H1 (cell line): ENCODE measurements around the gene BCLAF3. TPM values are rescaled to one million over a fixed set of nuclear protein-coding genes. Genes with fewer than 3 reads are reported as not detected.

Experiments used
- CTCF ChIA-PET: fragments of 300-600 bp; sonication (Branson Sonifier 250); formaldehyde crosslinking; loops from one replicate; lab custom pipeline; 2021; ENCODE audit not compliant: partially characterized antibody; lab: Charles Lee
- POLR2A ChIA-PET: fragments of 300-600 bp; sonication (Branson Sonifier 250); formaldehyde crosslinking; loops from one replicate; lab custom pipeline; 2021; ENCODE audit warnings: inconsistent platforms; ENCODE audit not compliant: partially characterized antibody; lab: Charles Lee
- DNase-seq, 2 experiments: peaks; one replicate each; pipeline versions ENCODE4 v3.0.0 to v3.0.0-alpha.2; 2010 to 2022; ENCODE audit warnings: low spot score in 2 of 2, low read depth in 1 of 2, mixed read lengths in 1 of 2
- FAIRE-seq: peaks from 2 replicates; lab custom pipeline; 2011; peaks lifted over from hg19 to GRCh38; lab: Jason Lieb, UNC
- H2AFZ ChIP-seq: 2 replicates; pipeline ENCODE4 v1.8.1; 2012; ENCODE audit warnings: low read length, inconsistent platforms
- H2AK5ac ChIP-seq: 2 replicates; pipeline ENCODE4 v1.6.1; 2013; ENCODE audit warnings: low read depth, low read length
- H2BK120ac ChIP-seq: replicated peaks from 2 replicates; pipeline ENCODE3; 2013; ENCODE audit warnings: low read depth, low read length, inconsistent platforms
- H2BK12ac ChIP-seq: 2 replicates; pipeline ENCODE4 v1.6.1; 2013; ENCODE audit warnings: low read depth, low read length
- H2BK15ac ChIP-seq: 2 replicates; pipeline ENCODE4 v1.6.1; 2013; ENCODE audit warnings: low read length
- H2BK20ac ChIP-seq: 2 replicates; pipeline ENCODE4 v1.6.1; 2013; ENCODE audit warnings: low read length
- H2BK5ac ChIP-seq: 2 replicates; pipeline ENCODE4 v1.6.1; 2013; ENCODE audit warnings: low read depth, low read length
- H3K14ac ChIP-seq: 2 replicates; pipeline ENCODE4 v1.6.1; 2013; ENCODE audit warnings: inconsistent platforms; ENCODE audit not compliant: insufficient read length
- H3K18ac ChIP-seq: 2 replicates; pipeline ENCODE4 v1.6.1; 2013; ENCODE audit warnings: low read length; ENCODE audit errors: extremely low read depth
- H3K23ac ChIP-seq: 2 replicates; pipeline ENCODE4 v1.6.1; 2013; ENCODE audit warnings: inconsistent platforms; ENCODE audit not compliant: insufficient read length
- H3K23me2 ChIP-seq: 2 replicates; pipeline ENCODE4 v1.6.1; 2013; ENCODE audit warnings: low read depth, low read length
- H3K27ac ChIP-seq: 2 replicates; pipeline ENCODE4 v1.6.1; 2011; ENCODE audit warnings: low read depth, low read length, inconsistent platforms
- H3K27me3 ChIP-seq, 4 experiments: replicated peaks in 1 of 4; 1 replicate in 1 of 4; 2 replicates in 3 of 4; pipeline versions ENCODE4 v1.6.1 to v1.8.1; 2011 to 2013; ENCODE audit warnings: low read length in 3 of 4, mild to moderate bottlenecking in 3 of 4, inconsistent platforms in 2 of 4, mixed read lengths in 2 of 4, moderate library complexity in 1 of 4; ENCODE audit not compliant: control insufficient read depth in 3 of 4, insufficient read depth in 3 of 4; ENCODE audit errors: extremely low read depth in 1 of 4
- H3K36me3 ChIP-seq, 4 experiments: 2 replicates each; pipeline versions ENCODE4 v1.6.1 to v1.8.1; 2011 to 2013; ENCODE audit warnings: mild to moderate bottlenecking in 4 of 4, low read length in 3 of 4, moderate library complexity in 2 of 4, control low read depth in 1 of 4, inconsistent platforms in 1 of 4; ENCODE audit not compliant: insufficient read depth in 4 of 4, control insufficient read depth in 2 of 4
- H3K4ac ChIP-seq: replicated peaks from 2 replicates; pipeline ENCODE3; 2013; ENCODE audit warnings: low read length, low read depth, mixed read lengths, inconsistent platforms; ENCODE audit not compliant: insufficient read length
- H3K4me1 ChIP-seq, 4 experiments: replicated peaks in 1 of 4; 1 replicate in 1 of 4; 2 replicates in 3 of 4; pipeline versions ENCODE4 v1.6.1 to v1.8.1; 2011 to 2013; ENCODE audit warnings: low read length in 3 of 4, inconsistent platforms in 2 of 4, mixed read lengths in 1 of 4; ENCODE audit not compliant: insufficient read depth in 4 of 4, control insufficient read depth in 3 of 4
- H3K4me2 ChIP-seq, 2 experiments: 2 replicates each; pipeline versions ENCODE4 v1.6.1 to v1.8.1; 2011 to 2013; ENCODE audit warnings: low read depth in 2 of 2, low read length in 2 of 2, control low read depth in 1 of 2, inconsistent platforms in 1 of 2, mild to moderate bottlenecking in 1 of 2; ENCODE audit not compliant: insufficient read depth in 1 of 2
- H3K4me3 ChIP-seq, 4 experiments: fragments of 200-600, 300-600 bp in 1 of 4; sonication (generic), shearing (Covaris generic), sonication (Bioruptor Twin) in 1 of 4; 2 replicates each; pipeline versions ENCODE4 v1.5.1 to v1.8.1; 2011 to 2016; ENCODE audit warnings: low read length in 4 of 4, low read depth in 3 of 4, control low read depth in 2 of 4, inconsistent platforms in 2 of 4, mild to moderate bottlenecking in 2 of 4, mixed read lengths in 1 of 4, moderate library complexity in 1 of 4; ENCODE audit not compliant: insufficient read depth in 2 of 4; ENCODE audit errors: extremely low read depth in 1 of 4
- H3K56ac ChIP-seq: replicated peaks from 2 replicates; pipeline ENCODE3; 2013; ENCODE audit warnings: low read depth, mild to moderate bottlenecking, mixed read lengths, low read length, inconsistent platforms; ENCODE audit not compliant: insufficient read length
- H3K79me1 ChIP-seq: 2 replicates; pipeline ENCODE4 v1.6.1; 2013; ENCODE audit warnings: low read depth, low read length, control low read depth
- H3K79me2 ChIP-seq, 2 experiments: 2 replicates each; pipeline versions ENCODE4 v1.6.1 to v1.8.1; 2012 to 2013; ENCODE audit warnings: low read length in 2 of 2, mild to moderate bottlenecking in 2 of 2, inconsistent platforms in 1 of 2; ENCODE audit not compliant: insufficient read depth in 2 of 2, control insufficient read depth in 1 of 2
- H3K9ac ChIP-seq, 4 experiments: replicated peaks in 1 of 4; 1 replicate in 1 of 4; 2 replicates in 3 of 4; pipeline versions ENCODE4 v1.6.1 to v1.8.1; 2011 to 2013; ENCODE audit warnings: low read depth in 3 of 4, low read length in 3 of 4, control low read depth in 2 of 4, mild to moderate bottlenecking in 2 of 4, moderate library complexity in 2 of 4, inconsistent platforms in 1 of 4; ENCODE audit errors: extremely low read depth in 1 of 4
- H3K9me3 ChIP-seq, 2 experiments: 2 replicates each; pipeline versions ENCODE4 v1.6.1 to v1.8.1; 2012 to 2013; ENCODE audit warnings: mild to moderate bottlenecking in 2 of 2, moderate library complexity in 2 of 2, control low read depth in 1 of 2, inconsistent platforms in 1 of 2, low read depth in 1 of 2, low read length in 1 of 2, mixed read lengths in 1 of 2; ENCODE audit not compliant: insufficient read depth in 2 of 2
- H4K20me1 ChIP-seq, 2 experiments: replicated peaks in 1 of 2; 2 replicates each; pipeline versions ENCODE3 to v1.8.1; 2011 to 2013; ENCODE audit warnings: inconsistent platforms in 2 of 2, low read length in 2 of 2, mild to moderate bottlenecking in 1 of 2; ENCODE audit not compliant: insufficient read depth in 2 of 2, control insufficient read depth in 1 of 2
- H4K5ac ChIP-seq: 2 replicates; pipeline ENCODE4 v1.6.1; 2013; ENCODE audit warnings: low read length, low read depth, mixed read lengths, inconsistent platforms; ENCODE audit not compliant: insufficient read length
- H4K8ac ChIP-seq: 2 replicates; pipeline ENCODE4 v1.8.0; 2013; ENCODE audit warnings: mild to moderate bottlenecking, moderate library complexity, low read length, inconsistent platforms; ENCODE audit not compliant: insufficient read depth; ENCODE audit errors: extremely low read depth
- H4K91ac ChIP-seq: replicated peaks from 2 replicates; pipeline ENCODE3; 2013; ENCODE audit warnings: low read length, mixed read lengths, inconsistent platforms; ENCODE audit not compliant: insufficient read length
- ATF2 ChIP-seq: IDR thresholded peaks from 2 replicates; pipeline ENCODE4 v1.6.1; 2012; ENCODE audit warnings: low read length, inconsistent platforms
- EZH2 ChIP-seq: fragments of 200-600 bp; sonication (generic); IDR thresholded peaks from 2 replicates; pipeline ENCODE4 v1.7.1; 2012; ENCODE audit warnings: low read depth, mild to moderate bottlenecking, moderate library complexity, low read length, inconsistent platforms; ENCODE audit not compliant: severe bottlenecking
- FOSL1 ChIP-seq: IDR thresholded peaks from 2 replicates; pipeline ENCODE4 v1.6.1; 2011; ENCODE audit warnings: mild to moderate bottlenecking, low read depth, low read length, moderate library complexity; ENCODE audit not compliant: insufficient read depth
- KDM1A ChIP-seq: fragments of 200-600, 300-600 bp; sonication (generic); IDR thresholded peaks from 2 replicates; pipeline ENCODE4 v1.7.1; 2016; ENCODE audit warnings: mild to moderate bottlenecking, low read length, borderline replicate concordance
- KDM4A ChIP-seq: IDR thresholded peaks from one replicate; pipeline ENCODE4 v1.7.1; 2012; ENCODE audit warnings: low read depth, mild to moderate bottlenecking, moderate library complexity, low read length, inconsistent platforms; ENCODE audit not compliant: severe bottlenecking
- KDM5A ChIP-seq: fragments of 200-600 bp; IDR thresholded peaks from 2 replicates; pipeline ENCODE4 v1.7.1; 2012; ENCODE audit warnings: mild to moderate bottlenecking, low read length, inconsistent platforms, mixed read lengths
- POU5F1 ChIP-seq: IDR thresholded peaks from 2 replicates; pipeline ENCODE4 v1.6.1; 2011; ENCODE audit warnings: low read depth, mild to moderate bottlenecking, low read length, moderate library complexity
- RAD21 ChIP-seq, 2 experiments: IDR thresholded peaks in 1 of 2; conservative IDR thresholded peaks in 1 of 2; 2 replicates each; pipeline ENCODE4 v1.6.1; 2011; ENCODE audit warnings: low read depth in 2 of 2, low read length in 2 of 2, improper control_type of control experiment in 1 of 2, inconsistent platforms in 1 of 2, mild to moderate bottlenecking in 1 of 2, moderate library complexity in 1 of 2
- SIRT6 ChIP-seq: IDR thresholded peaks from one replicate; pipeline ENCODE4 v1.7.1; 2012; ENCODE audit warnings: low read length, inconsistent platforms
- SP1 ChIP-seq: IDR thresholded peaks from 2 replicates; pipeline ENCODE4 v1.6.1; 2011; ENCODE audit warnings: low read depth, low read length
- SP2 ChIP-seq: IDR thresholded peaks from 2 replicates; pipeline ENCODE4 v1.6.1; 2012; ENCODE audit warnings: mild to moderate bottlenecking, low read length, inconsistent platforms
- SUZ12 ChIP-seq: fragments of 200-600 bp; sonication (generic); IDR thresholded peaks from 2 replicates; pipeline ENCODE4 v1.6.1; 2012; ENCODE audit warnings: mild to moderate bottlenecking, inconsistent platforms, low read length, moderate library complexity, mixed read lengths
- TAF1 ChIP-seq: IDR thresholded peaks from 2 replicates; pipeline ENCODE4 v1.6.1; 2011; ENCODE audit warnings: mild to moderate bottlenecking, low read depth, low read length
- ZNF274 ChIP-seq: IDR thresholded peaks from 2 replicates; pipeline ENCODE4 v1.7.0; 2012; ENCODE audit warnings: low read length, borderline replicate concordance; ENCODE audit errors: extremely low read depth
- polyA plus RNA-seq, 7 experiments: library from polyadenylated mRNA; depleted of rRNA in 3 of 7; stranded (reverse) in 5 of 7; unstranded in 2 of 7; fragments of >200 nt in 5 of 7; fragments of 200-250 nt in 2 of 7; gene quantifications; 1 replicate in 5 of 7; 2 replicates in 1 of 7; 4 replicates in 1 of 7; pipeline versions ENCODE4 v1.2.1 to v1.2.3, GENCODE V29; 2011 to 2013; ENCODE audit warnings: missing spikeins in 2 of 7, mixed read lengths in 2 of 7
- total RNA-seq: library from RNA; stranded (reverse); fragmentation: NEBNext Ultra II Directional; extraction: Animal tissue kit (Norgen Biotek cat#: 25700); gene quantifications from 2 replicates; pipeline ENCODE4 v1.2.1, GENCODE V29; 2021

The BCLAF3 gene
- total and polyA plus RNA-seq, 2 of the 8 experiments (the other 6 are each of a cell fraction or from before 2014, with no cell fraction given), result 1.3 to 9.0 TPM

GRCh38 chrX:19956306-19956705, 34.6 kb downstream of the BCLAF3 start:
- ChIA-PET CTCF (no interaction called here), POLR2A (interaction anchor here (1.2 kb wide), 1 partner anchor 10 kb away, joined by 3 read pairs; no protein-coding TSS in a partner anchor)
- Histone ChIP-seq H3K27me3 (no peaks in the 10 kb centered on the region), H2BK15ac (no peak overlapping the region), H3K27ac (no peak overlapping the region), H3K4me2 (no peak overlapping the region), H2BK20ac (no peak overlapping the region), H4K91ac (no peak overlapping the region), H3K4ac (no peak overlapping the region), H2BK120ac (no peak overlapping the region), H3K36me3 (no peaks in the 10 kb centered on the region; a peak in 1 of 8 replicates), H4K8ac (no peak overlapping the region), H3K18ac (no peak overlapping the region), H2AFZ (no peak overlapping the region), H3K4me3 (no peak overlapping the region), H2AK5ac (no peak overlapping the region), H3K23me2 (no peaks in the 10 kb centered on the region), H3K9ac (no peak overlapping the region), H3K56ac (no peak overlapping the region), H4K5ac (no peak overlapping the region), H3K14ac (no peak overlapping the region), H3K79me2 (no peaks in the 10 kb centered on the region), H4K20me1 (peaks cover 0 to 1% of the 10 kb centered on the region in 2 experiments), H3K9me3 (no peaks in the 10 kb centered on the region), H3K4me1 (no peaks in the 10 kb centered on the region), H3K79me1 (no peaks in the 10 kb centered on the region), H3K23ac (no peak overlapping the region), H2BK12ac (no peak overlapping the region), H2BK5ac (no peak overlapping the region)
- FAIRE-seq (no peak), DNase-seq (no peak)
- TF ChIP-seq ATF2 (no peak), POU5F1 (no peak), EZH2 (no peak), SUZ12 (no peak), SP1 (no peak), KDM4A (no peak), FOSL1 (no peak), RAD21 (IDR thresholded peaks at IDR 0.05 in 1 of 2, conservative IDR thresholded peaks at IDR 0.05 in 1 of 2; ENCODE audit: low read depth in 2 of 2, low read length in 2 of 2) (no peak), ZNF274 (no peak), SP2 (no peak), KDM5A (no peak), SIRT6 (no peak), KDM1A (no peak), TAF1 (no peak)
